ENCODE results near the gene NCAM2.

The NCAM2 gene

DNA sequence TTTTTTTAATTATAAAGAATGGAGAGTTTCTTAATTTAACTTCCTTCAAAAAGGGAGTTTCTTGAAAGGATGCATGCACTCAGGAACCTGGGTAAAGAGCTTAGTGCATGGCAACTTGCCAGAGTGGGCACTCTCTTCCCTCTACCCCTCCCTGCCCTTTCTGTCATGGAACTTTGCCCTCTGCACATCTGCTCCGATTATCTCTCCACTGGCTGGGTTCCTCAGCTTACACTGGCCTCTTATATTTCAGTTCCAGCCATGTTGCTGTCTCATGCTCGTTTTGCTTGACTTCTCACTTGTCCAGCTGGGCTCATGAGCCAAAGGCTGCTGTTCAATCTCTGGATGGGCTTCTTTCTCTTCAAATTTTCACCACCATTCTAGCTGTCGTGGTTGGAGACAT lies 87.0 kb downstream of the NCAM2 start:
- H3K4me3 ChIP-seq (ENCODE audit: low read depth in 1 of 2, low read length in 2 of 2) = no peak overlapping the region
- H3K9ac ChIP-seq (ENCODE audit: low read depth in 1 of 2, low read length in 2 of 2) = no peak overlapping the region
- no peaks in the 10 kb centered on the region for H3K4me1 ChIP-seq (ENCODE audit: control insufficient read depth in 1 of 2, insufficient read depth in 2 of 2, low read length in 2 of 2)
- H3K9me3 ChIP-seq (ENCODE audit: control insufficient read depth in 1 of 2, low read length in 2 of 2) = peaks cover 0 to 4% of the 10 kb centered on the region in 2 donors
- no peaks in the 10 kb centered on the region for H3K27me3 ChIP-seq (ENCODE audit: control insufficient read depth in 1 of 2, insufficient read depth in 2 of 2, low read length in 2 of 2)
- H3K27ac ChIP-seq (ENCODE audit: low read depth, low read length) = no peak overlapping the region
- H3K36me3 ChIP-seq (ENCODE audit: control insufficient read depth in 1 of 2, insufficient read depth in 2 of 2, low read length in 2 of 2) = no peaks in the 10 kb centered on the region

DNA sequence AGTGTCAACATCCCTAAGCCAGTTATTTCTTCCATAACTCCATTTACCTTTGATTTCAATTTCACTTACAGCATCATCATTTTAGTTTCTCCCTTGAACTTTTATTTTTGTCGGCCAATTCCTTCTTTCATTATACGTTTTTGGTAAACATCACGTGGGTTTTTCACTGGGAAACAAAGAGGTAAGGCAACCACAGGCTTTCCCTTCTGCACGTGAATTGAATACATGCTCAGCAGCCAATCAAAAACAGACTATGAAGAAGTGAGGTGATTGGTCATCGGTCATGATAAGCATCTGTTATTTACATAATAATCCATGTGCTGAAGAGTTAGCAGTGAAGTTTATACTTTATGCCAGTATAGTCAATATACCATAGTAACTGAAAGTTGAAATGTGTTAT lies 98.7 kb downstream of the NCAM2 start:
- Histone ChIP-seq H3K27ac (ENCODE audit: low read depth, low read length) (no peak overlapping the region), H3K9ac (ENCODE audit: low read depth in 1 of 2, low read length in 2 of 2) (no peak overlapping the region), H3K4me3 (ENCODE audit: low read depth in 1 of 2, low read length in 2 of 2) (no peak overlapping the region), H3K27me3 (ENCODE audit: control insufficient read depth in 1 of 2, insufficient read depth in 2 of 2, low read length in 2 of 2) (no peaks in the 10 kb centered on the region), H3K9me3 (ENCODE audit: control insufficient read depth in 1 of 2, low read length in 2 of 2) (peaks cover 0 to 9% of the 10 kb centered on the region in 2 donors), H3K4me1 (ENCODE audit: control insufficient read depth in 1 of 2, insufficient read depth in 2 of 2, low read length in 2 of 2) (no peaks in the 10 kb centered on the region), H3K36me3 (ENCODE audit: control insufficient read depth in 1 of 2, insufficient read depth in 2 of 2, low read length in 2 of 2) (no peaks in the 10 kb centered on the region)

DNA sequence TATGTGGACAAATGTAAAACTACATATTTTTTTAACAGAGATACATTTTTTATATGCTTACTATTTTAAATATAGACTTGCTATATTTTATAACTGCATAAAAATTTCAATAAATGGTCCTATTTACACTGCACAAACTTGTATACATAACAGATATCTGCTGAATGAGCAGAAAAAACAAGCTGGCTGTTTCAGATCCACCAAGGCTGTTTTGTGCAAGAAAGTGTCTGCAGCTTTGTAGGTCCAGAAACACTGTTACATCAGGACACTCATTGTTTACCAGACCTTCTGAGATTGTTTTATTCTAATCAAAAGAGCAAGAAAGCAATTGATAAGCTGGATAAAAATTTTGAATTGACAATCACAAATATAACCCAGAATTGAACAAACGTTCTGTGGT lies 99.3 kb downstream of the NCAM2 start:
- no peaks in the 10 kb centered on the region for H3K36me3 ChIP-seq (ENCODE audit: control insufficient read depth in 1 of 2, insufficient read depth in 2 of 2, low read length in 2 of 2)
- peaks cover 0 to 9% of the 10 kb centered on the region in 2 donors for H3K9me3 ChIP-seq (ENCODE audit: control insufficient read depth in 1 of 2, low read length in 2 of 2)
- H3K4me1 ChIP-seq (ENCODE audit: control insufficient read depth in 1 of 2, insufficient read depth in 2 of 2, low read length in 2 of 2) = no peaks in the 10 kb centered on the region
- H3K4me3 ChIP-seq (ENCODE audit: low read depth in 1 of 2, low read length in 2 of 2) = no peak overlapping the region
- H3K9ac ChIP-seq (ENCODE audit: low read depth in 1 of 2, low read length in 2 of 2) = no peak overlapping the region
- H3K27ac ChIP-seq (ENCODE audit: low read depth, low read length) = no peak overlapping the region
- no peaks in the 10 kb centered on the region for H3K27me3 ChIP-seq (ENCODE audit: control insufficient read depth in 1 of 2, insufficient read depth in 2 of 2, low read length in 2 of 2)

GRCh38 chr21:21101911-21102310 lies 103.7 kb downstream of the NCAM2 start:
- Histone ChIP-seq H3K27me3 (ENCODE audit: control insufficient read depth in 1 of 2, insufficient read depth in 2 of 2, low read length in 2 of 2) (no peaks in the 10 kb centered on the region), H3K9me3 (ENCODE audit: control insufficient read depth in 1 of 2, low read length in 2 of 2) (peaks cover 0 to 11% of the 10 kb centered on the region in 2 donors), H3K4me3 (ENCODE audit: low read depth in 1 of 2, low read length in 2 of 2) (no peak overlapping the region), H3K4me1 (ENCODE audit: control insufficient read depth in 1 of 2, insufficient read depth in 2 of 2, low read length in 2 of 2) (no peaks in the 10 kb centered on the region), H3K36me3 (ENCODE audit: control insufficient read depth in 1 of 2, insufficient read depth in 2 of 2, low read length in 2 of 2) (no peaks in the 10 kb centered on the region), H3K9ac (ENCODE audit: low read depth in 1 of 2, low read length in 2 of 2) (no peak overlapping the region), H3K27ac (ENCODE audit: low read depth, low read length) (no peak overlapping the region)

GRCh38 chr21:21102896-21103295 lies 104.7 kb downstream of the NCAM2 start:
- no peaks in the 10 kb centered on the region for H3K4me1 ChIP-seq (ENCODE audit: control insufficient read depth in 1 of 2, insufficient read depth in 2 of 2, low read length in 2 of 2)
- H3K27ac ChIP-seq (ENCODE audit: low read depth, low read length) = no peak overlapping the region
- H3K9me3 ChIP-seq (ENCODE audit: control insufficient read depth in 1 of 2, low read length in 2 of 2) = peaks cover 0 to 11% of the 10 kb centered on the region in 2 donors
- no peaks in the 10 kb centered on the region for H3K27me3 ChIP-seq (ENCODE audit: control insufficient read depth in 1 of 2, insufficient read depth in 2 of 2, low read length in 2 of 2)
- no peaks in the 10 kb centered on the region for H3K36me3 ChIP-seq (ENCODE audit: control insufficient read depth in 1 of 2, insufficient read depth in 2 of 2, low read length in 2 of 2)
- no peak overlapping the region for H3K9ac ChIP-seq (ENCODE audit: low read depth in 1 of 2, low read length in 2 of 2)
- no peak overlapping the region for H3K4me3 ChIP-seq (ENCODE audit: low read depth in 1 of 2, low read length in 2 of 2)

DNA sequence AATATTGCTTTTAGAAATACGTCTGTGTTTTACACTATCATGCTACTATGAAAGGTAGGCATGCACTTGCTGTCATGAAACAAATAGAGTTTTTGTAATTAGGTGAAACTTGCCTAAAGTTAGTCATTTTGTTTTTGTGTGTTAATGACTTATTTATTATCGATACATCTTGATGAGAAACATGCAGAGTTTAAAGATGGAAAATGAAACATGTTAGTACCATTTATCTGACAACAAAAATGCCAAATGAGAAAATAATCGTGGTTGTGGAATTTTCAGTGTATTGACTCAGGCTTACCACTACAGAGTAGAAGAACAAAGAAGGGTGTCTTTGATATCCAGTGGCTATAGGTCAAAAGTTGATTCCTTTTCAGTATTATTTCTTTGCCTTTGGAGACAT lies 105.5 kb downstream of the NCAM2 start:
- H3K36me3 ChIP-seq (ENCODE audit: control insufficient read depth in 1 of 2, insufficient read depth in 2 of 2, low read length in 2 of 2) = no peaks in the 10 kb centered on the region
- H3K9ac ChIP-seq (ENCODE audit: low read depth in 1 of 2, low read length in 2 of 2) = no peak overlapping the region
- H3K27me3 ChIP-seq (ENCODE audit: control insufficient read depth in 1 of 2, insufficient read depth in 2 of 2, low read length in 2 of 2) = no peaks in the 10 kb centered on the region
- H3K9me3 ChIP-seq (ENCODE audit: control insufficient read depth in 1 of 2, low read length in 2 of 2) = peaks cover 0 to 11% of the 10 kb centered on the region in 2 donors
- no peaks in the 10 kb centered on the region for H3K4me1 ChIP-seq (ENCODE audit: control insufficient read depth in 1 of 2, insufficient read depth in 2 of 2, low read length in 2 of 2)
- H3K4me3 ChIP-seq (ENCODE audit: low read depth in 1 of 2, low read length in 2 of 2) = no peak overlapping the region
- no peak overlapping the region for H3K27ac ChIP-seq (ENCODE audit: low read depth, low read length)

DNA sequence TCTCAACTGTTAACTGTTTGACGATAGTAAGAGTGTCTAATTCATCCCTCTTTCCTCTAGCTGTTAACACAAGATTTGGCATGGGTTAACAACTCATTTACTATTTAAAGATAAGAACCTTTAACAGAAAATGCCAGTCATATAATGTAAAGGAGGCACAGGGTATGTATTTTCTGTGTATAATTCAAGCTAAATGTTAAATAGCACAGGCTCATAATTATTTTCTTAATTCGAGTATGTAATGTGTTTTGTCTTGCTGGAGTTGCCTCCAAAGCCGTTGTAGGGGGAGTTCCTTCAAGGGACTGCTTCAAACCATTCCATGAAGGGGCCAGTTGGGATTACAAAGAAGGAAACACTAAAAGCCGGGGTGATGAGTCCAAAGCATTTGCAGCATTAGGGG lies 111.5 kb downstream of the NCAM2 start:
- Histone ChIP-seq H3K27me3 (ENCODE audit: control insufficient read depth in 1 of 2, insufficient read depth in 2 of 2, low read length in 2 of 2) (no peaks in the 10 kb centered on the region), H3K9ac (ENCODE audit: low read depth in 1 of 2, low read length in 2 of 2) (no peak overlapping the region), H3K27ac (ENCODE audit: low read depth, low read length) (no peak overlapping the region), H3K36me3 (ENCODE audit: control insufficient read depth in 1 of 2, insufficient read depth in 2 of 2, low read length in 2 of 2) (no peaks in the 10 kb centered on the region), H3K4me1 (ENCODE audit: control insufficient read depth in 1 of 2, insufficient read depth in 2 of 2, low read length in 2 of 2) (no peaks in the 10 kb centered on the region), H3K4me3 (ENCODE audit: low read depth in 1 of 2, low read length in 2 of 2) (no peak overlapping the region), H3K9me3 (ENCODE audit: control insufficient read depth in 1 of 2, low read length in 2 of 2) (peaks cover 0 to 5% of the 10 kb centered on the region in 2 donors)

- Histone ChIP-seq H3K9ac (ENCODE audit: low read depth in 1 of 2, low read length in 2 of 2) (no peak overlapping the region), H3K9me3 (ENCODE audit: control insufficient read depth in 1 of 2, low read length in 2 of 2) (peaks cover 0 to 5% of the 10 kb centered on the region in 2 donors), H3K27me3 (ENCODE audit: control insufficient read depth in 1 of 2, insufficient read depth in 2 of 2, low read length in 2 of 2) (no peaks in the 10 kb centered on the region), H3K4me1 (ENCODE audit: control insufficient read depth in 1 of 2, insufficient read depth in 2 of 2, low read length in 2 of 2) (no peaks in the 10 kb centered on the region), H3K4me3 (ENCODE audit: low read depth in 1 of 2, low read length in 2 of 2) (no peak overlapping the region), H3K36me3 (ENCODE audit: control insufficient read depth in 1 of 2, insufficient read depth in 2 of 2, low read length in 2 of 2) (no peaks in the 10 kb centered on the region), H3K27ac (ENCODE audit: low read depth, low read length) (no peak overlapping the region)
These were observed 113.2 kb downstream of the NCAM2 start for GRCh38 chr21:21111309-21111920.

DNA sequence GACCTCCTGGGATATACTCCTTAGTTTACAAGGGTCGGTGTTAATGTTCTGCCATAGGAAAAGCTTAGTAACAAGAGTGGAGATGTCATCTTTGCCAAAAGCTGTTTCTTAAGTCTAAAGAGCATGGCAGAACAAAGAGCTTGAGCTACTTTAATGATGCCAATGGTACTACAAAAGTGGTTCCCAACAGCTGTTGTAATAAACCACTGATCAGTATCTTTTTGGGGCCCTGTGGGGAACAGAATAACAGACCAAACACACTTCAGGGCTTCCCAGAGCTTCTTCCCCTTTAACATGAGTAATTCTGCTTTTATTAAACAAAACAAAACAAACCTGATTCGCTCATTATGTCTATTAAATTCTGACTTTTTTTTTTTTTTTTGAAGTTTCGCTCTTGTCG lies 116.3 kb downstream of the NCAM2 start:
- Histone ChIP-seq H3K27ac (ENCODE audit: low read depth, low read length) (no peak overlapping the region), H3K4me1 (ENCODE audit: control insufficient read depth in 1 of 2, insufficient read depth in 2 of 2, low read length in 2 of 2) (no peaks in the 10 kb centered on the region), H3K4me3 (ENCODE audit: low read depth in 1 of 2, low read length in 2 of 2) (no peak overlapping the region), H3K9me3 (ENCODE audit: control insufficient read depth in 1 of 2, low read length in 2 of 2) (peaks cover 0 to 5% of the 10 kb centered on the region in 2 donors), H3K36me3 (ENCODE audit: control insufficient read depth in 1 of 2, insufficient read depth in 2 of 2, low read length in 2 of 2) (no peaks in the 10 kb centered on the region), H3K9ac (ENCODE audit: low read depth in 1 of 2, low read length in 2 of 2) (no peak overlapping the region), H3K27me3 (ENCODE audit: control insufficient read depth in 1 of 2, insufficient read depth in 2 of 2, low read length in 2 of 2) (no peaks in the 10 kb centered on the region)

DNA sequence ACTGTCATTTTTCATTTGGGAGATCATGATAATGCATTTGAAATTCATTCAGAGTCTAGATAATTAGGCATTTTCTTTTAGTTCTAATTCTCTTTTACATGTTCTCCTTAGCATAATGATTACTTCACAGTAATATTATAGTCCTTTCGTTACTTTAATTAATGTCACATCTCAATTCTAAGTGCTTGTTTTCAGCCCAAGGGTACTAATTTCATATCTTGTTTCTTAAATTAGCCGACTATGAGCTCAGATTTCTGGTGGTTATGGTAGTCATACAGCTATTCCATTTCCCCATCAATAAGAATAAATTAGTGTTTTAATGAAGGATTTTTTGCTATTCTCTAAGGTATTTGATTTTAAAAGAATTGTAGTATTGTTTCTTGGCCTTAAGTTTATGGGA lies 120.9 kb downstream of the NCAM2 start:
- Histone ChIP-seq H3K36me3 (ENCODE audit: control insufficient read depth in 1 of 2, insufficient read depth in 2 of 2, low read length in 2 of 2) (no peaks in the 10 kb centered on the region), H3K4me1 (ENCODE audit: control insufficient read depth in 1 of 2, insufficient read depth in 2 of 2, low read length in 2 of 2) (no peaks in the 10 kb centered on the region), H3K27ac (ENCODE audit: low read depth, low read length) (no peak overlapping the region), H3K4me3 (ENCODE audit: low read depth in 1 of 2, low read length in 2 of 2) (no peak overlapping the region), H3K9ac (ENCODE audit: low read depth in 1 of 2, low read length in 2 of 2) (no peak overlapping the region), H3K9me3 (ENCODE audit: control insufficient read depth in 1 of 2, low read length in 2 of 2) (peaks cover 5 to 8% of the 10 kb centered on the region in 2 donors), H3K27me3 (ENCODE audit: control insufficient read depth in 1 of 2, insufficient read depth in 2 of 2, low read length in 2 of 2) (no peaks in the 10 kb centered on the region)

DNA sequence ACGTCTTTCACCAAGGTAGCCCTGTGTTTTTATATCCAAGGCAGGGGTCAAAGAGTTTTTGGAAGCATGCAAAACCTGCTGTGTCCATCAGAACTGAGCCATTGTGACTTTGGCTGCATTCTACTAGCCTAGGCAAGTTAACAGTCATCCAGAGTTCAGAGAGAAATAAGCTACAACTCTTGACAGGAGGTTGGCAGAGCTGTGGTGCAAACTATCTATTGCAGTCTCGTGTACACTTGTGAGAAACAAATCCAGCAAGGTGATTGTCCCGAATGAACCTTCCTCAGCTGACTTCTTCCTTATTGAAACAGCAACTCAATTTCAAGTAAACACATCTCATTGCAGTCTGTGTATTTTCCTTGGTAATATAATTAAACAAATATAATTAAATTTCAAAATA lies 124.5 kb downstream of the NCAM2 start:
- no peak overlapping the region for H3K9ac ChIP-seq (ENCODE audit: low read depth in 1 of 2, low read length in 2 of 2)
- no peak overlapping the region for H3K4me3 ChIP-seq (ENCODE audit: low read depth in 1 of 2, low read length in 2 of 2)
- H3K27me3 ChIP-seq (ENCODE audit: control insufficient read depth in 1 of 2, insufficient read depth in 2 of 2, low read length in 2 of 2) = no peaks in the 10 kb centered on the region
- H3K36me3 ChIP-seq (ENCODE audit: control insufficient read depth in 1 of 2, insufficient read depth in 2 of 2, low read length in 2 of 2) = no peaks in the 10 kb centered on the region
- H3K27ac ChIP-seq (ENCODE audit: low read depth, low read length) = no peak overlapping the region
- H3K4me1 ChIP-seq (ENCODE audit: control insufficient read depth in 1 of 2, insufficient read depth in 2 of 2, low read length in 2 of 2) = no peaks in the 10 kb centered on the region
- H3K9me3 ChIP-seq (ENCODE audit: control insufficient read depth in 1 of 2, low read length in 2 of 2) = peaks cover 5 to 12% of the 10 kb centered on the region in 2 donors
